ENCODE measurements around the gene NMT1.
A peak's percentile ranks its signal among the peaks of the same experiment; 100 is the strongest.

Gene NMT1

GRCh38 chr17:45077643-45078042 lies 16.5 kb downstream of the NMT1 start:
- no peak for DNase-seq

GRCh38 chr17:45081047-45081703 lies 20.1 kb downstream of the NMT1 start:
- DNase-seq, result peak in 10 of 51 donors; percentile 14 to 71 (median 33)

GRCh38 chr17:45086391-45086790 lies 25.3 kb downstream of the NMT1 start:
- peak in 6 of 51 donors; percentile 8 to 33 (median 23) for DNase-seq

- DNase-seq, result peak in 2 of 51 donors; percentile 14 to 44
Measured at GRCh38 chr17:45086865-45087503, 25.9 kb downstream of the NMT1 start.

GRCh38 chr17:45087504-45087975 lies 26.4 kb downstream of the NMT1 start:
- peak in 1 of 51 donors; percentile 40 for DNase-seq

- DNase-seq, result no peak
Measured at GRCh38 chr17:45087978-45088377, 26.9 kb downstream of the NMT1 start.

- DNase-seq, result no peak
Measured at GRCh38 chr17:45088741-45089140, 27.6 kb downstream of the NMT1 start.

GRCh38 chr17:45090711-45091110 lies 29.6 kb downstream of the NMT1 start:
- DNase-seq, result peak in 1 of 51 donors; percentile 49

GRCh38 chr17:45091778-45092425 lies 30.8 kb downstream of the NMT1 start:
- DNase-seq, result no peak

- peak; percentile 25 to 99 (median 88) for DNase-seq
Measured at GRCh38 chr17:45092911-45093430, 31.9 kb downstream of the NMT1 start.

- peak in 3 of 51 donors; percentile 53 to 58 (median 54) for DNase-seq
Measured at GRCh38 chr17:45093444-45094110, 32.5 kb downstream of the NMT1 start.

- peak in 3 of 51 donors; percentile 6 to 21 (median 11) for DNase-seq
Measured at GRCh38 chr17:45096141-45096540, 35.0 kb downstream of the NMT1 start.

- no peak for DNase-seq
Measured at GRCh38 chr17:45096926-45097325, 35.8 kb downstream of the NMT1 start.

- DNase-seq, result no peak
Measured at GRCh38 chr17:45098081-45098868, 37.2 kb downstream of the NMT1 start.

- DNase-seq, result peak in 50 of 51 donors; percentile 15 to 89 (median 76)
Measured at GRCh38 chr17:45098869-45099616, 37.9 kb downstream of the NMT1 start.

GRCh38 chr17:45101546-45101882 lies 40.4 kb downstream of the NMT1 start:
- no peak for DNase-seq

GRCh38 chr17:45101883-45102811 lies 41.0 kb downstream of the NMT1 start:
- no peak for DNase-seq

- no peak for DNase-seq
Measured at GRCh38 chr17:45102856-45103255, 41.7 kb downstream of the NMT1 start.

- peak in 1 of 51 donors; percentile 17 for DNase-seq
Measured at GRCh38 chr17:45103269-45103795, 42.2 kb downstream of the NMT1 start.
